ENCODE measurements around the gene NIFK.
"Not testable (repeated sequence)": the region's sequence is repeated elsewhere in the genome, so short reads cannot be mapped to it uniquely, and the experiment has no call there.

Gene NIFK

GRCh38 chr2:121694398-121695170, 42.1 kb downstream of the NIFK start:
- Histone ChIP-seq H3K27ac (replicated peaks) (no peak overlapping the region), H3K4me3 (replicated peaks; ENCODE audit: insufficient read depth, low read length) (no peak overlapping the region), H3K27me3 (ENCODE audit: insufficient read depth, poor library complexity, severe bottlenecking) (no peaks in the 10 kb centered on the region)
- no peak for DNase-seq (ENCODE audit: low read depth in 1 of 2, low spot score in 1 of 2)
- no peak for TF ChIP-seq GABPA (IDR thresholded peaks at IDR 0.05; ENCODE audit: low read depth)
- no peak for TF ChIP-seq REST (IDR thresholded peaks at IDR 0.05; ENCODE audit: insufficient replicate concordance, low read depth)
- TF ChIP-seq CTCF (IDR thresholded peaks at IDR 0.05; ENCODE audit: insufficient read depth, low read length), result no peak
- TF ChIP-seq POLR2AphosphoS5 (IDR thresholded peaks at IDR 0.05; ENCODE audit: low read depth), result no peak
- no peak for TF ChIP-seq SPI1 (IDR thresholded peaks at IDR 0.05; ENCODE audit: borderline replicate concordance, low read depth)

GRCh38 chr2:121690572-121690971, 46.1 kb downstream of the NIFK start:
- not testable (repeated sequence) for H3K27ac ChIP-seq (replicated peaks); H3K4me3 ChIP-seq (replicated peaks; ENCODE audit: insufficient read depth, low read length); DNase-seq (ENCODE audit: low read depth in 1 of 2, low spot score in 1 of 2); H3K27me3 ChIP-seq (ENCODE audit: insufficient read depth, poor library complexity, severe bottlenecking)

GRCh38 chr2:121690095-121690494, 46.6 kb downstream of the NIFK start:
- no peaks in the 10 kb centered on the region for H3K27me3 ChIP-seq (ENCODE audit: insufficient read depth, poor library complexity, severe bottlenecking)
- no peak for DNase-seq (ENCODE audit: low read depth in 1 of 2, low spot score in 1 of 2)
- TF ChIP-seq REST (IDR thresholded peaks at IDR 0.05; ENCODE audit: insufficient replicate concordance, low read depth) (no peak), CTCF (IDR thresholded peaks at IDR 0.05; ENCODE audit: insufficient read depth, low read length) (no peak), GABPA (IDR thresholded peaks at IDR 0.05; ENCODE audit: low read depth) (no peak), POLR2AphosphoS5 (IDR thresholded peaks at IDR 0.05; ENCODE audit: low read depth) (no peak), SPI1 (IDR thresholded peaks at IDR 0.05; ENCODE audit: borderline replicate concordance, low read depth) (no peak)
- no peak overlapping the region for H3K4me3 ChIP-seq (replicated peaks; ENCODE audit: insufficient read depth, low read length)
- H3K27ac ChIP-seq (replicated peaks), result no peak overlapping the region

- H3K27ac ChIP-seq (replicated peaks), result no peak overlapping the region
- no peaks in the 10 kb centered on the region for H3K27me3 ChIP-seq (ENCODE audit: insufficient read depth, poor library complexity, severe bottlenecking)
- TF ChIP-seq CTCF (IDR thresholded peaks at IDR 0.05; ENCODE audit: insufficient read depth, low read length) (no peak), REST (IDR thresholded peaks at IDR 0.05; ENCODE audit: insufficient replicate concordance, low read depth) (no peak), SPI1 (IDR thresholded peaks at IDR 0.05; ENCODE audit: borderline replicate concordance, low read depth) (no peak), POLR2AphosphoS5 (IDR thresholded peaks at IDR 0.05; ENCODE audit: low read depth) (no peak), GABPA (IDR thresholded peaks at IDR 0.05; ENCODE audit: low read depth) (no peak)
- no peak overlapping the region for H3K4me3 ChIP-seq (replicated peaks; ENCODE audit: insufficient read depth, low read length)
- DNase-seq (ENCODE audit: low read depth in 1 of 2, low spot score in 1 of 2), result no peak
Observed at GRCh38 chr2:121689356-121689755, 47.3 kb downstream of the NIFK start.

Measured in HL-60 (cell line).